RWPE2 (cell line): ENCODE measurements around the gene PTPRN2.

ENCODE experiments used
- ATAC-seq: fragments of 200-7000 bp; cut with Tn5 transposase; 3 replicates; pipeline ENCODE4 v1.9.1; 2021; ENCODE audit warnings: low read depth
- DNase-seq: peaks from one replicate; pipeline ENCODE4 v3.0.0-alpha.2; 2020; ENCODE audit warnings: low spot score
- H3K27ac ChIP-seq: fragments of 450-650 bp; 2 replicates; pipeline ENCODE4 v1.5.1; 2017; ENCODE audit warnings: mild to moderate bottlenecking; ENCODE audit not compliant: poor library complexity, severe bottlenecking
- H3K27me3 ChIP-seq: fragments of 250-450 bp; sonication (Bioruptor Pico); 2 replicates; pipeline ENCODE4 v1.5.1; 2021; ENCODE audit warnings: mild to moderate bottlenecking, moderate library complexity; ENCODE audit not compliant: insufficient read depth, poor library complexity, severe bottlenecking
- H3K36me3 ChIP-seq: fragments of 250-450 bp; sonication (Bioruptor Pico); 2 replicates; pipeline ENCODE4 v1.5.1; 2020; ENCODE audit warnings: low read depth, mild to moderate bottlenecking, moderate library complexity
- H3K4me1 ChIP-seq: fragments of 250-450 bp; sonication (Bioruptor Pico); 2 replicates; pipeline ENCODE4 v1.5.1; 2021; ENCODE audit warnings: mild to moderate bottlenecking, moderate library complexity; ENCODE audit not compliant: insufficient read depth, poor library complexity, severe bottlenecking
- H3K4me3 ChIP-seq: fragments of 250-450 bp; sonication (Bioruptor Pico); 2 replicates; pipeline ENCODE4 v1.5.1; 2021; ENCODE audit warnings: mild to moderate bottlenecking, moderate library complexity; ENCODE audit not compliant: severe bottlenecking
- H3K9me3 ChIP-seq: fragments of 250-450 bp; sonication (Bioruptor Pico); 2 replicates; pipeline ENCODE4 v1.5.1; 2021; ENCODE audit warnings: mild to moderate bottlenecking, moderate library complexity; ENCODE audit not compliant: severe bottlenecking
- TF ChIP-seq, protein P1 (sequence below): fragments of 450-650 bp; IDR thresholded peaks from one replicate; pipeline ENCODE4 v1.5.1; 2017; ENCODE audit warnings: mild to moderate bottlenecking, moderate library complexity; ENCODE audit not compliant: poor library complexity, severe bottlenecking

PTPRN2 gene

DNA sequence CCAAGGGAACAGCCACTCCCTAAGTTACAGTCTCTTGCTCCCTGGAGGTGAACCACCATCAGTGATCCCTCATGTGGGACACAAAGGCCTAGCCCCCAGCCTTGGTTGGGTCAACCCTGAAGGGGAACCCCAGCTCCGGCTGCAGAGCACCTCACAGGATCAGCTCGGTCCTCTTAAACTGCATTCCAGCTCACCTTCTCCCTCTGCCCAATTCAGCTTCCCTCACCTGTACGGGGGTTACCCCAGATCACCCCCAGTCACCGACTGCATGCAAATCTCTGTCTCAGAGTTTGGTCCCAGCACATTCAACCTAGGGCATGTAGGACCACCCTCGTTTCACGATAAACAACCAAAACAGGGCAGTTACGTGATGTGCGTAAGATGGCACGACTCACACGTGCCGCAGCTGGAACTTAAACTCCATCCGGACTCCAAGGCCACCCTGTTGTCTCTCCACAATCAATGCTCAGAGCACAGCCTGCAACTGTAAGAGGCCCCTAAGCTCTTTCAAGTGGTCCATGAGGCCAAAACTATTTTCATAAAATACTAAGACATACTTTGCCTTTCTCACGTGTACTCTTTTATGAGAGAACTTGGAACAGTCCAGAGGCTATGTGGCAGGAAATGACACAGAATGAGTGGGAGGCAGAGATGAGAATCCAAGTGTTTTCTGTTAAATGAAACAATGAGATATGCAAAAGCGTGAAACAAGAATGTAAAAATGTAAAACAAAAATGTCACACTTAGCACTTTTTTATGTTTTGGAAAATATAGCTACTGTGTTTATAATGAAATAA lies 285.2 kb downstream of the PTPRN2 start:
- H3K36me3 ChIP-seq, result no peaks in the 10 kb centered on the region
- no peaks in the 10 kb centered on the region for H3K4me1 ChIP-seq
- no peak for DNase-seq
- H3K9me3 ChIP-seq, result no peaks in the 10 kb centered on the region
- H3K27me3 ChIP-seq, result no peaks in the 10 kb centered on the region
- TF ChIP-seq, protein P1, sequence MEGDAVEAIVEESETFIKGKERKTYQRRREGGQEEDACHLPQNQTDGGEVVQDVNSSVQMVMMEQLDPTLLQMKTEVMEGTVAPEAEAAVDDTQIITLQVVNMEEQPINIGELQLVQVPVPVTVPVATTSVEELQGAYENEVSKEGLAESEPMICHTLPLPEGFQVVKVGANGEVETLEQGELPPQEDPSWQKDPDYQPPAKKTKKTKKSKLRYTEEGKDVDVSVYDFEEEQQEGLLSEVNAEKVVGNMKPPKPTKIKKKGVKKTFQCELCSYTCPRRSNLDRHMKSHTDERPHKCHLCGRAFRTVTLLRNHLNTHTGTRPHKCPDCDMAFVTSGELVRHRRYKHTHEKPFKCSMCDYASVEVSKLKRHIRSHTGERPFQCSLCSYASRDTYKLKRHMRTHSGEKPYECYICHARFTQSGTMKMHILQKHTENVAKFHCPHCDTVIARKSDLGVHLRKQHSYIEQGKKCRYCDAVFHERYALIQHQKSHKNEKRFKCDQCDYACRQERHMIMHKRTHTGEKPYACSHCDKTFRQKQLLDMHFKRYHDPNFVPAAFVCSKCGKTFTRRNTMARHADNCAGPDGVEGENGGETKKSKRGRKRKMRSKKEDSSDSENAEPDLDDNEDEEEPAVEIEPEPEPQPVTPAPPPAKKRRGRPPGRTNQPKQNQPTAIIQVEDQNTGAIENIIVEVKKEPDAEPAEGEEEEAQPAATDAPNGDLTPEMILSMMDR, result no peak
- no peak overlapping the region for H3K27ac ChIP-seq
- H3K4me3 ChIP-seq, result no peak overlapping the region
- ATAC-seq, result no peak

DNA sequence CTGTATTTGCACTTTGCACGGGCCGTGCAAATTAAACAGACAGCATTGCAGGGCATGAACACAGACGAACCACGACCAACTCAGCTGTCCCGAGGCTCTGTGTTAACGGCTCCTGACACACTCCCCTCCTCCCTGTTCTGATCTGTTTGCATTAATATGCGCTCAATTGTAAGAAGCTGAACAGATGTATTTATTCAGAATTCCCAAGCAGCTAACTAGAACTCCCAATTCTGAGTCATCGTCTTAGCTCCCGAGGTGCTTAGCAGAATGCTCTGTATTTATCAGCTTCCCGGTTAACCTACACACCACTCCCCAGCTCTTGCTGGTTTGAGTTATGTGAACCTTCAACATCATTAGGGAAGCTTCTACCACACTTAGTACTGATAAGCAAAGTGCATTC lies 286.4 kb downstream of the PTPRN2 start:
- ATAC-seq, result 0 out of 3 replicates have a peak, but pooled peaks have one; percentile 40
- H3K27me3 ChIP-seq, result no peaks in the 10 kb centered on the region
- TF ChIP-seq, protein P1, result no peak
- DNase-seq, result no peak
- H3K9me3 ChIP-seq, result no peaks in the 10 kb centered on the region
- H3K4me1 ChIP-seq, result no peaks in the 10 kb centered on the region
- no peak overlapping the region for H3K27ac ChIP-seq
- no peak overlapping the region for H3K4me3 ChIP-seq
- no peaks in the 10 kb centered on the region for H3K36me3 ChIP-seq

DNA sequence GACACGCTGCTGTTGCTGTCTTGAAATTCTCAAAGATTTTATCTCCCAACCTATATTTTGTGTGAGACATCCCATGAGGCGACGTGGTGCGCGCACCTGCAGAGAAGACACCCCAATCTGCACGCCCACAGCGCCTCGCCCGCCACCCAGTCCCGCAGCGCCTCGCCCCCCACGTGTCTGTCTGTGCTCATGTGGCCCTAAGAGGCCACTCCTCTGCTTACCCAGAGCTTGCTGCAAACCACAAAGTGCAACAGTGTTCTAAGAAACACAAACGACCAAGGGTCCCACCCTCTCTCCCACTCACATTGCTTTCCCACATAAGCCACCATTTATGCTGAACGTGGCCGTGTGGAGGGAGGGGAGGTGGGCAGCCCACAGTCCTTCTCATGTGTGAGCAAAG lies 287.2 kb downstream of the PTPRN2 start:
- H3K27ac ChIP-seq, result no peak overlapping the region
- H3K9me3 ChIP-seq, result no peaks in the 10 kb centered on the region
- TF ChIP-seq, protein P1, result no peak
- H3K27me3 ChIP-seq, result no peaks in the 10 kb centered on the region
- no peak overlapping the region for H3K4me3 ChIP-seq
- H3K4me1 ChIP-seq, result no peaks in the 10 kb centered on the region
- H3K36me3 ChIP-seq, result no peaks in the 10 kb centered on the region
- no peak for ATAC-seq
- no peak for DNase-seq

DNA sequence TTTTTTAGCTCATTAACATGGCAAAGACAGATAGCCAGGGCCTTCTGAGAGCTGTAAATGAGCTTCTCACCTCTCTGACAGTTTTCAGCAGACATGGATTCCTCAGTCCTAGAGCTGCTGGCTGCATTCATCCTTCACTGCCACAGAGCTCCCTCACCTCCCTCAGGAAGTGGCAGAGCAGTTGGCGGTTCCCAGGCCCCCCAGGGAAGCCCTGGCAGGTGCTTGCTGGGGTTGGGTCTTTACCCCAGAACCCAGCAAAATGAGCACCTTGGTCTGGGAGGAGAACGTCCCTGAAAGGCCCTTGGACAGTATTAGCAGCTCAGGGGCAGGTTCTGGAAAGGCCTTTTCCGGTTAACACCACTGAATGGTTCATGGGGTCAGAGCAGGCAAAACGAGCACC lies 288.0 kb downstream of the PTPRN2 start:
- no peak for DNase-seq
- no peak for ATAC-seq
- H3K27ac ChIP-seq, result no peak overlapping the region
- H3K36me3 ChIP-seq, result no peaks in the 10 kb centered on the region
- H3K27me3 ChIP-seq, result no peaks in the 10 kb centered on the region
- H3K4me3 ChIP-seq, result no peak overlapping the region
- no peaks in the 10 kb centered on the region for H3K4me1 ChIP-seq
- H3K9me3 ChIP-seq, result no peaks in the 10 kb centered on the region
- TF ChIP-seq, protein P1, result no peak

DNA sequence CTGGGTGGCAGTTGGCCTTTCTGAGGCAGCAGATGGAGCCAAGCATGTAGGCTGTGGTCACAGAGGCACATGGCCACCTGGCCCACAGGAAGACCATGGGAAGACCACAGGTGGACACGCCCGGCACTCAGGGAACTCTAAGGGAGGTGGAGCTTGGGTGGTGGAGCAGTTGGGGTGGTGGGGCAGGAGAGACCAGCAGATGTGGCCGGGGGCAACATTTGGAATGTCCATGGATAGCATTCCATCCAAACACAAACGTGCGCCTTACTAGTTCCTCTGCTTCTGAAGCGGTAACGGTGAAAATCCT lies 290.9 kb downstream of the PTPRN2 start:
- H3K36me3 ChIP-seq, result no peaks in the 10 kb centered on the region
- DNase-seq (no peak), ATAC-seq (no peak)
- no peak overlapping the region for H3K4me3 ChIP-seq
- TF ChIP-seq, protein P1, result no peak
- no peaks in the 10 kb centered on the region for H3K4me1 ChIP-seq
- H3K9me3 ChIP-seq, result no peaks in the 10 kb centered on the region
- H3K27ac ChIP-seq, result no peak overlapping the region
- H3K27me3 ChIP-seq, result no peaks in the 10 kb centered on the region
